ENCODE measurements around the gene NFASC.

Gene NFASC

DNA sequence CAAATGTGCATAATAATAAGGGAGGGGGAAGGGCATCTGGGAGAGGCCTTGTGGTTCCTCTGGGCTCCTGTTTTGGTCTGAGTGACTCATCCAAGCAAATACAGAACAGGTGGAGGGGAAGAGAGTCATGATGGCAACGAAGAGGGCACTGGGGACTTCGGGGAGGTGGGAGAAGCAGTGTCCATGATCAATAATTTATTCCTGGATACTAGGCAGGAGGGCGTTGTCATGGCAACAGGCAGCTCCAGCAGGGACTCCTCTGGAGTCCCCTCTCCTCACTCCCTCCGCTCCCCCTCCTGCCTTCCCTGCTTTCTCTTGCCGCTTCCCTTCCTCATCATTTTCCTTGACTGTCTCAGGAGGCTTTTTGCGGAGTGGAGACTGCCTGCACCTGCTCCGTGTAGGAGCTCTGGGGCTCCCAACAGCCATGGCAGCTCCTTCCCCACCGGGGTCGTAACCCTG lies 12.3 kb upstream of the NFASC start:
- in situ Hi-C loops (cut with HindIII; ENCODE audit: low sequenced_read_pairs) = no loop called here

DNA sequence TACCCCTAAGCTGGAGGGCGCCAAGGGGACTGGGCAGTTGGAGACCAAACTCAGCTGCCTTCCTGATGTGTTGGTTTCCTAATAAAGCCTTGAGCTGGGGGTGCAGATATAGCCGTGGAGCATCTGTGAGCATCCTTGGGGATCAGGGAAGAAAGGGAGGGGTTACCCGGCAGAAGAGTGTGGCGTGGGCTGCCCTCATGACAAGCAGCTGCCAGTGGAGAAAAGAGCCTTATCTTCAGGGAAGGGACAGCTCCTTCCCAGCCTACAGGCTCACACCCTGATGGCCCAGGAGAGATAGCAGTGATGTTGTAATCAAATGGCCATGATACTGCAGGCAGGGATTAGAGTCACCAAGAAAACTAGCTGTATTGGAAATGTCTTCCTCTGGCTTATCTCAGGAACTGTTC lies 10.8 kb upstream of the NFASC start:
- in situ Hi-C loops (cut with HindIII; ENCODE audit: low sequenced_read_pairs) = no loop called here

DNA sequence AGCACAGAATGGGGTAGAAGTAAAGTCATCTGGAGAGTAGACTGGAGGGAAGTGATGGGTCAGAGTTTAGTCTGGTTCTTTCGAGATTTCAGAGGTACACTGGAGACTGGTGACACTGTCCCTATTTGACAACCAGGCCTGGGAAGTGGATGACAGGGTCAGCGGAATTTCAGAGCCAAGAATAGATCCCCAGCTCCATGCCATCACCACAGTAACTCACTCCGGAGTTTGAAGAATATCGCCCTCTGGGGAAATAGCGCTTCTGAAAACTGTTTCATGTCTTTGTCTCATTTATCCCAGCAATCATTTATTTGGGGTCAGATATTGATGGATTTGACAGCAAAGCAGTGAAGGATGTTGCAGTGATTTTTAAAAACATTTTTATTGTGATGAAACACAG lies 7.6 kb upstream of the NFASC start:
- in situ Hi-C loops (cut with HindIII; ENCODE audit: low sequenced_read_pairs) = no loop called here

DNA sequence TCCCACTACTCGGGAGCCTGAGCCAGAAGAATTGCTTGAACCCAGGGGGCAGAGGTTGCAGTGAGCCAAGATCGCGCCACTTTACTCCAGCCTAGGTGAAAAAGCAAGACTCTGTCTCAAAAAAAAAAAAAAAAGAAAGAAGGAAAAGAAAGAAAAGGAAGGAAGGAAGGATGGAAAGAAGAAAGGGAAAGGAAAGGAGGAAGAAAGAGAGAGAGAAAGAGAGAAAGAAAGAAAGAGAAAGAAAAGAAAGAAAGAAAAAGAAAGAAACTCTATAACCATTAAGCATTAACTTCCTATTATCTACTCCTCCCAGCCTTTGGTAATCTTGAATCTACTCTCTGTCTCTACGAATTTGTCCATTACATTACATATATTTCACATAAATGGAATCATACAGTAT lies 6.9 kb upstream of the NFASC start:
- in situ Hi-C loops (cut with HindIII; ENCODE audit: low sequenced_read_pairs) = no loop called here

DNA sequence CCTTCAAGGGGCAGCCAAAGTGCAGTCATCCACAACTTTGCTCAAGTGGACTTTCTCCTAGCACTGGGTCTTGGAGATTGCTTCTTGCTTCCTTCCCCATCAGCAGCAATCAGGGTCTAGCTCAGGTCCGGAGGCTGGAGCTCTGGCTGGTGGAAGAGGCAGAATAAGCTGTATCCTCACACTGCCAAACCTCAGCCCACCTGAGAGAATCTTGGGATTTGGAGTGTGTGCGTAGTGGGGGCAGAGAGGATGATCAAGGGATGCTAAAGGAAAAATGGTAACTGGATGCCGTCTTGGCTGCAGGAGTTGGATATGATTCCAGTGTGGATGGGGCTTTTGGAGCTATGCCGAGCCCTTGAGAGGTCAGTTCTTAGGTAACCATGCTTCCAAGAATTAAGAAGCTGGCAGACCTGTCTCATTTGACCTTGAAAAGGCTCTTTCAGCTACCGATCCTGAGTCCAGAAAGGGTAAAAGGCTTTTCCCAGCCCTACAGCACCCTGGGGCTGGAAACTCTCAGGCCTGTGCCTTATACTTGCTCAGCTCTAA lies 4.5 kb upstream of the NFASC start:
- in situ Hi-C loops (cut with HindIII; ENCODE audit: low sequenced_read_pairs) = no loop called here

DNA sequence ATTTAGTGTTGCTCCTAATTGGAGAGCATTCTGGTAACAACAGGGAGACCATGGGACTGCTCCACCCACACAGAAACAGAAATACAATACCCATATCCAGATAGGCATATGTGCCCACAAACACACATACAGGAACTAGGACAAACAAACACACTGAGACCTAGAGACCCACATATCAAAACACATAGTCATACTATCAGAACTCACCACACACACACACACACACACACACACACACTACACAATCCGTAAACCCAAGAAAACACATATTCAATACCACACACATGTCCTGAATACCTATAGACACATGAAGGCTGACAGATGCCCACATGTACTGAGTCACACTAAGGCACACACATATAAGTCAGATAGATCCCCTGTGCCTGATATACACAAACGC lies 3.5 kb upstream of the NFASC start:
- in situ Hi-C loops (cut with HindIII; ENCODE audit: low sequenced_read_pairs) = no loop called here

DNA sequence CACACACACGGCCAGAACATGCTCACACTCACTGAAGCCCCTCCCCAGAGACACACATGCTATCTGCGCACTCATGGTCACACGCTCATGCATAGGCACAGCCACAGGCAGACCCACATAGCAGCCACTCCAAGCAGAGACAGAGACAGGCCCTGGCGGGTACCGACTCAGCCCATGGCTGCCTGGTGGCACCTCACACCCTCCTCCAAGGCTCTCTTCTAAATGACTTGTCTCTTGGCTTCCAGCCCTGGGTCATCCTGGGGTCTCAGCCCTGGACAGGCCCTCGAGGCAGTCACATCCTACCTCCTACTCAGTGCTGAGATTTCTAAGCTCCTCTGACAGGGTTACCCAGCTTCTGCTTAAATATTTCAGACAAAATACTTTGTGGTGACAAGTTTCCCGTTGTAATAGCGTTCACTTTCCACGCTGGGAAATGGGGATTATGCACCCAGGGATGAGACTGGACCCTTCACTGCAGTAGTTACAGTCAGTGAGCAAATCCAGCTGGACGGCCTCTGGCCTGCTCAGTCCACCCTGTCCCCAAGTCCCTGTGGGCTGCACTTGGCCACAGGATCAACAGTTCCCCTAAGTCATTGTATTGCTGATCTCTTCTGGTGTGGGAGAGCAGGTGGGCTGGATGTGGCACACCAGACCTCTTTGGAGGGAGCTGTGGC lies 2.9 kb upstream of the NFASC start:
- in situ Hi-C loops (cut with HindIII; ENCODE audit: low sequenced_read_pairs) = no loop called here

DNA sequence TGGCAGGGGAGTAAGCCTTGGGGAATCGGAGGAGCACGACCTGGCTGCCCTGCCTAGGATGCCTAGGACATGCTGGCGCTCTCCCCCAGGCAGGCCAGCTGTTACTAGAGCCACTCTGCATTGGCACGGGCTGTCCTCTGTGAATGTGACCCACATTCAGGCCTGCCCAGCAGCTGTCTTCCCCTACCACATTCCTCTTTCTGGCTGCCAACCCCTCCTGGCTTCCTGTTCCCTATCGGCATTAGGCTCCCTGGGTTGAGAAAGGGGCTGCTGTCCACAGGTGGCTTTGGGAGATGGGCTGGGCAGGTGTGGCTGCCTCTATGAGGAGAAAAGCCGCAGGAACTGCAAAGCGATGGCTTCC lies 2.3 kb upstream of the NFASC start:
- in situ Hi-C loops (cut with HindIII; ENCODE audit: low sequenced_read_pairs) = no loop called here

DNA sequence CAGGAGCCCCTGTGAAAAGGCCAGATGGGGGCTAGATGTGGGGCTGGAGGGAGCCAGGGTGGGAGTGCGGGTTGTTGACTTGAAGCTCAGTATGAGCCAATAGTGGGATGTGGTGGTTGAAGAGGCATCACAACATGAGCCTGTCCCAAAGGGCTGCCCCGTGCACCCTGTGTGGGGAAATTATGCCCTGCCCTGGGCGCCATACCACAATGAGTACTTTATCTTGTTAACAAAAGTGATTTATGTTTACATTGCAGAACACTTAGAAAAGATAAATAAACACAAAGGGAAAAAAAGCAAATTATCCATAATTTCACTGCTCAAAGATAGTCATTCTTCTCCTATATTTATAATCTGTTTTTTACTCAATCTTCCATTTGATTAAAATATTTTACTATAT lies 1.6 kb upstream of the NFASC start:
- in situ Hi-C loops (cut with HindIII; ENCODE audit: low sequenced_read_pairs) = no loop called here

DNA sequence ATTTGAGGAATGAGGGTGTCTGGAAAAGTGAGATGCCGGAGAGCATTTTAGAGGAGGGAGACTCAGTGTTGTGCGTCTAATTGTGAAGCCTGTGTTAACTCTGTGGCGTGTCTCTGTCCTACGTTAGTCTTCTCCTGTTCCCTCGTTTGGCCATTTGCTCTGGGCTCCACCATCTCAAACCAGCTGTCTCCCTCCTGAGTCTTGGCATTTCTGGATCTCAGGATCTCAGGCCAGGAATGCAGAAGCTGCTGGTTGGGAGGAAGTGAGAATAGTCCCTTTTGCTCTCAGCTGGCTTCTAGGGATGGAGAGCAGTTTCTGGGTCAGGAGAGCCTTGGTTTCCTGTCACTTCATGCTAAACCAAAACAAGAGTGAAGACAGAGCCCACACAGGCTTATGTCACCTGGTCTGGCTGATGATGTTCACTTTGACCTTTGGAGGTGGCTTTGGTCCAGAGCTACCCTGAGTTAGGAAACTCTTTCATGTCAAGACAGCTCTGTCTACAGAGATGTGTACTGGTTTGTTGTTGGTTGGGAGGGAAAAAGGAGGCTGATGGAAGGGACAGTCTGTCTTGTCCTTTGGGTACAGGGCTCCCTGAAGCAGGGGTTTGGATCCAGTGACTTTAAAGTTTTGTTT lies 859 bp downstream of the NFASC start:
- in situ Hi-C loops (cut with HindIII; ENCODE audit: low sequenced_read_pairs) = no loop called here

DNA sequence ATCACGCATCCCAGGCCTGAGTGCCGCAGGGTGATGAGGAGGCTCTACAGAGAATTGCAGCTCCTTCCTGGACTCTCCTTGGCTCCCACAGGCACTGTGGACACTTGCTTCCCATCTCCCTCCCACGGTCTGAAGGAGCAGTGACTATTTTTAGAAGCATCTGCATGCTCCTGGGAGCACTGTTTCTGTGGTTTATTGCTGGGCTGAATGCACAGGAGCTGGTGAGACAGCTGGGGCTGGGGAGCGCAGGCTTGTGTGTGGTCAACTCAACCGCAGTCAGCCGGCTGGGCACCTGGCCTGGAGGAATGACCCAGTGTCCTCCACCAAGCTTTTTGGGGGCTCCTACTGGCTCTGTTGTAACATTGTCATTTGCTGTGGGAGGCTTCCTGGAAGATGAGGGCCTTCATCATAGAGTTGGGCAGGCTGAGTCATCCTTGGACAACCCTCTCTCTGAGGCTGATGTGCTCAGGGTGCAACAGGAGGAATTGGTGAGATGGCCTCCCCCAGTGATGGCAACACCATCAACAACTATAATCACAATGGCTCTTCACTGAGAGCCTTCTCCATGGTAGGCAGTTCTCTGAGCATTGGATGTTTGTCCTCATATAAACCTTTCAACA lies 1.7 kb downstream of the NFASC start:
- in situ Hi-C loops (cut with HindIII; ENCODE audit: low sequenced_read_pairs) = no loop called here

DNA sequence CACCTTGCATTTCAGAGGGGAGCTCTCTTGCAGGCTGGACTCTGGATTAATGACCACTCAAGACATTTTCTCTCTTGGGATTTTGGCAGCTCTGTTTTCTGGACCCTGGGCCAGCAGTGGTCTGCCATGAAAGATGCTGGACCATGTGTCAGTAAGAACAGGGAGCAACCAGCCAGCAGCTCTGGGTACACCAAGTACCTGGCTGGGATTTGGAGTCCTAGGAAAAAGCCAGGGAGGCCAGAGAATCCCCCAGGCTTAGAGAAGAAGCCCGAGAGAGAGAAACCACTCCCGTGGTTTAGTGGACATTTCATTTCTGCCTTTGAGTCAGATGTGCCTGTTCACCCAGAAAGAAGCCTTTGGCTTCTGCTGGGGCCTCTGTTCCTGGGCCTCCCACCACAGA lies 2.5 kb downstream of the NFASC start:
- in situ Hi-C loops (cut with HindIII; ENCODE audit: low sequenced_read_pairs) = no loop called here

DNA sequence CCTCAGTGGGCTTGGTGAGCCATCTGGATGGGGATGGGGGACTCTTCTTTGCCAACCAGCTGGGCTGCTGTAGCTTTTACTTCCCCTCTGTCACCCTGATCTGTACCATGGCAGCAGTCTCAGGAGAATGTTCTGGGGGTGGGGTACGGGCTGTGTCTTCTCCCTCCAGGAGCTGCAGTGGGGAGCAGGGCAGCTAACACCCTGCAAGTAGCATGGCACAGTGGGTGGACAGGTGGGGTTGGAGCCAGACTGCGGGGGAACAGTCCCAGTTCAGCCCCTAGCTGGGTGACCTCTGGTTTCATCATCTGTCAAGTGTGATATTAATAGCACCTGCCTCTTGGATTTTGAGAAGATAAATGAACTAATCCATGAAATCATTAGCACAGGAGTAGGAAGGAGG lies 3.1 kb downstream of the NFASC start:
- in situ Hi-C loops (cut with HindIII; ENCODE audit: low sequenced_read_pairs) = no loop called here

DNA sequence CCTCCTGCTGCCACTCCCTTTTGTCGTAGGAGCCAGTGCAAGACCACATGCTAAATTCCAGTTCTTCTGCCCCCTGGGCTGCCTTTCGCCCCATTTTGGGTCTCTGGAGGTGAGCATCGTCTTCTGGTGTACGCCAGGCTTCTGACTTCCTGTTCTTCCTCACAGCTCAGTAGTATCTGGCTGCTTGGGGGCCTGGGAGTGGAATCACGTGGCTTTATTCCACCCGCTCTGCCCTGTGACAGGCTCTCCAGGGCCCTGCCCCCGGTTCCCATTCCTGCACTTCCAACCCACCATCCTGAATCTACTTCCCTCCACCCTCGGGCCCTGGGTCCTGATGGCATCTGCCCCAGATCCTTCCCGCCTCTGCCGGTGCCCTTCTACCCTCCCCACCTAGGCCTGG lies 3.6 kb downstream of the NFASC start:
- in situ Hi-C loops (cut with HindIII; ENCODE audit: low sequenced_read_pairs) = no loop called here

DNA sequence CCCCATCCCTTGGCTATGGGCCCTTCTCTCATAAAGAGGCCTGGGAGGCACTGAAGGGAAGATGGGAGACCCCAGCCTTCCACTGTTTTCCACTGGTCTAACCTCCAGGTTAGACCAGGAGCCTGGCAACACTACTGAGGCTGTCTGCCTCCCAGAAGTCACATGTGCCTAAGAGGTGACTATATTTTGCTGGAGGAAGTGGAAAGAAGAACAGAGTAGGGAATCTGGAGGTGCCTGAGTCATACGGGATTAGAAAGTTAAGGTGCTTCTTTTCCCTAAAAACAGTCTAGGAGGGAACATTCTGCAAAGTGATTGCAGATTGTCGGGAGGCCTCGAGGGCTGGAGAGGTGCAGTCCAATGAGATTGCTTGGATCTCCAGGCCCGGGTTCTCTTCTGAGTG lies 4.6 kb downstream of the NFASC start:
- in situ Hi-C loops (cut with HindIII; ENCODE audit: low sequenced_read_pairs) = no loop called here

DNA sequence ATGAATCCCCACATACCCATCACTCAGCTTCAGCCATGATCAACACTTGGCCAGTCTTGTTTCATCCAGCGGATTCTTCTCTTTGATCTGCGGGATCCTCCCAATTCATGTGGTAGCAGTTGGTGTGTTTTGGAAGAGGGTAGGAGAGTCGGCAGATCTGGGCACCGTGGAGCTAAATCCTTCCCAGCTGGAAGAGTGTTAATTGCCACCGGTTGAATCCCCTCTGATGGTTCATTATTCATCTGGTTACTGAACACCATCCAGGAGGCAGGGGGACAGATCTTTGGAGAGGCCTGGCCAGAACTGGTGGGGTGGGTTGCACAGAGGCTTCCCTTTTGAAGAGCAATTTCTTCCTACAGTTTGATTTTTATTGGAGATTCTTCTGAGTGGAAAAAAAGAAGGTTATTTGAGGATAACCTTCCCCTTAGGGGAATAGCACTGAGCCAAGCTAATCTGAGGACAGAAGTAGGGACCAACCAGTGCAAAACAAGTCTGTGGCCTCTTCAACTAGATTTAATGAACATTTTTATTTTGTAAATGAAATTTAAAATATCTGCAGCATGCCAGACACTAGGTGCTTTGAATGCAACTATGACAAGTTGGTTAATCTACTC lies 8.1 kb downstream of the NFASC start:
- in situ Hi-C loops (cut with HindIII; ENCODE audit: low sequenced_read_pairs) = no loop called here

DNA sequence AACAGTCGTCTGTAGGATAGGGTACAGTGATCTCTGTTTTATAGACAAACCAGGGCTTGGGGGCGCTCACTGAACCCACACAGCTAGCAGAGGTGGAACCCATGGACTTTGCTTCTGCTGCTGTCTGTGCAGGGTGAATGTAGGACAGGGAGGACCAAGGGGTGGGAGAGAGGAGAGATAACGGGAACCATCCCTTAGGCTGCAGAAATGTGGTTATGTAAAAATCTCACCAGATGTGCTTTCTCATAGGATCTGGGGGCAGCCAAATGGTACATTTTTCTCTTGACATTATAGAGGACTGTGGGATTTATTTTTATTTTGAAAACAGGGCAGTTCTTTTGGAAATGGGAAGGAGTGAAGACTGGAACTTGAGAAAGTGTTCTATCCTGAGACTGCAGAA lies 8.7 kb downstream of the NFASC start:
- in situ Hi-C loops (cut with HindIII; ENCODE audit: low sequenced_read_pairs) = no loop called here

DNA sequence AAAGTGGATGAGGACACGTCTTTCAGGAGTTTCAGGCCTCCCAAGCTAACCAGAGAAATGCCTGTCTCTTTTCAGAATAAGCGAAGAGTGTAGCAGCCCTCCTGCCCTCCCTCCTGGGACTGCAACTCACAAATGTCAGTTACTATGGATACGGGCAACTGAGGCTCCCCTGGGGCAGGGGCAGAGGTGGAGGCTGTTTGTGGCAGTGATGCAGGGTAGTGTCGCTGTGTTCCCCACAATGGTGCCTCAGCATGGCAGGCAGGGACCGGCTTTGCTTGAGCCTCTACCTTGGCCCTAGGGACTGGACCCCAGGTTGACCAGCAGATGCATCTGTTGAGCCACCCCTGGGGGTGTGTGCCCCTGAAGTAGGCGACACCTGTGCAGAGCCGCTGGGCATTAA lies 10.2 kb downstream of the NFASC start:
- in situ Hi-C loops (cut with HindIII; ENCODE audit: low sequenced_read_pairs) = no loop called here

DNA sequence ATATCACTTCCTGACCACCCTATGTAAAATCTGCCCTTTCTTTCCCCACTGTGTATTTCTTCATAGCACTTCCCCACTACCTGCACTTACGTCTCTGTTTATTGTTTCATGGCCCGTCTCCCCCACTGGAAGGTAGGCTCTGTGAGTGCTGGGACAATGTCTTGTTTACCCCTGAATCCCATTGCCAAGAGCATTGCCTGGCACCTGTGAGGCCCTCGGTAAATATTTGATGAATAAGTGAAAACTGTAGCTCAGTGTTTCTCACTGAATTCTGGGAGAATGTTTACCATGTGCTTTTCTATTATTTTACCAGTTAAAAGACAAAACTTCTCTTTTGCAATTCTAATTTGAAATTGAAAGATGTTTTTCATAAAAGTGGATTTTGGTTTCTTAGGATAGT lies 11.8 kb downstream of the NFASC start:
- in situ Hi-C loops (cut with HindIII; ENCODE audit: low sequenced_read_pairs) = no loop called here

DNA sequence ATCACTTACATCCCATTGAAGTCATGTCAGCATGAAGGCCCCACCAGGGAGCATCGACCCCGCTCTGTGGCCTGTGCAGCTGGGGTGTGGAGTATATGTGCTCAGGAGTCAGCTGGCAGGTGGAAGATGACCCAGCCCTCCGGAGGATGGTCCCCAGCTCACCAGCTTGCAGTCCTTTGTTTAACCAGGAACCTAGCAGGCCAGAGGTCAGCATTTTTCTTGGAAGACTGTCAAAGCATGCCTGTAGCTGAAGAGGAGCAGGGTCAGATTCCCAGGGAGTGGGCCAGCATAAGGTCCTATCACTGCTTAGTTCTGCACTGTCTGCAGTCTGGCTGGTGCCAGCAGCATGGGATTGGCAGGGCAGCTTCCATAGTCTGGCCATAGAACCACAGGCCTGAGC lies 12.7 kb downstream of the NFASC start:
- in situ Hi-C loops (cut with HindIII; ENCODE audit: low sequenced_read_pairs) = no loop called here

DNA sequence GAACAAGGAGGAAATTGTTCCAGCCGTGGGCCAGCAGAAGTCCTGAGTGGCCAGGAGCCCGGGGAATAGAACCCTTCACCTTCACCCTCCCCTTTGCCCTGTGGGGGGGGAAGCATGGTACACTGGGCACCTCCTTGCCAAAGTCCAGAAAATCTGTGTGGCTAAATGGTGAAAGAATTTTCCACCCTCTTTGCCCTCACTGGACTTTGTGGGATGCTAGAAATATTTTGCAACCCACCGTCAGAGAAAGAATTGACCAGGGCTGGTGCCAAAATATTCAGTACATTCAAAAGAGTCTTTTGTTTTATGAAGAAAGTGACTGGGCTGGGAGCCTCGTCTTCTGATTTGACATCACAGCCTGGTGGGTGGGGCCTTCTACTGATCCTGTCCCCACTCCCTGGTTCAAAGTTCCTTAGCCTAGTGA lies 14.6 kb downstream of the NFASC start:
- in situ Hi-C loops (cut with HindIII; ENCODE audit: low sequenced_read_pairs) = no loop called here

DNA sequence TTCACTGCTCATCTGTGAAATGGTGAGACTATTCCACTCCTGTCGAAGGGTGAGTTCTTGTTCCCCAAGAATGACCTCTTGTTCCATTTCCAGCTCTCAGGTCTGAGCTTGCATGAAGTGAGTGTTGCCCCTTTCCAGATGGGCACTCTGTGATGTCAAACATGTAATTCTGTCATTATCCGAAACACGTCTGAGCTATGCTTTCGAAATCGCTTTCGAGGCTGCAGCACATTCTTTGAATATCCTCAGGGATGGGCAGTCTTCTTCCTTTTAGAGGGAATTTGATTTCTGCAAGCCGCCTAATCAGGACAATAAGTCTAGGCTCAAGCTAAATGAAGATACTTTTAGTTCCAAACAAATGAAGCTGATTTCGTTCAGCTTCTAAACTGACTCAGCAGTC lies 15.1 kb downstream of the NFASC start:
- in situ Hi-C loops (cut with HindIII; ENCODE audit: low sequenced_read_pairs) = no loop called here

All from DLD1 (cell line).